ENCODE data around the gene IMMP2L.

IMMP2L gene

GRCh38 chr7:110853263-110853662 is 709.0 kb downstream of the IMMP2L start:
- no peak overlapping the region for H3K4me3 ChIP-seq (ENCODE audit: control insufficient read depth, low read depth, low read length)
- TF ChIP-seq, protein P1, sequence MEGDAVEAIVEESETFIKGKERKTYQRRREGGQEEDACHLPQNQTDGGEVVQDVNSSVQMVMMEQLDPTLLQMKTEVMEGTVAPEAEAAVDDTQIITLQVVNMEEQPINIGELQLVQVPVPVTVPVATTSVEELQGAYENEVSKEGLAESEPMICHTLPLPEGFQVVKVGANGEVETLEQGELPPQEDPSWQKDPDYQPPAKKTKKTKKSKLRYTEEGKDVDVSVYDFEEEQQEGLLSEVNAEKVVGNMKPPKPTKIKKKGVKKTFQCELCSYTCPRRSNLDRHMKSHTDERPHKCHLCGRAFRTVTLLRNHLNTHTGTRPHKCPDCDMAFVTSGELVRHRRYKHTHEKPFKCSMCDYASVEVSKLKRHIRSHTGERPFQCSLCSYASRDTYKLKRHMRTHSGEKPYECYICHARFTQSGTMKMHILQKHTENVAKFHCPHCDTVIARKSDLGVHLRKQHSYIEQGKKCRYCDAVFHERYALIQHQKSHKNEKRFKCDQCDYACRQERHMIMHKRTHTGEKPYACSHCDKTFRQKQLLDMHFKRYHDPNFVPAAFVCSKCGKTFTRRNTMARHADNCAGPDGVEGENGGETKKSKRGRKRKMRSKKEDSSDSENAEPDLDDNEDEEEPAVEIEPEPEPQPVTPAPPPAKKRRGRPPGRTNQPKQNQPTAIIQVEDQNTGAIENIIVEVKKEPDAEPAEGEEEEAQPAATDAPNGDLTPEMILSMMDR (conservative IDR thresholded peaks at IDR 0.05; ENCODE audit: control insufficient read depth, insufficient read depth, low read depth, low read length) = no peak
- no peak for DNase-seq (ENCODE audit: low read depth)

DNA sequence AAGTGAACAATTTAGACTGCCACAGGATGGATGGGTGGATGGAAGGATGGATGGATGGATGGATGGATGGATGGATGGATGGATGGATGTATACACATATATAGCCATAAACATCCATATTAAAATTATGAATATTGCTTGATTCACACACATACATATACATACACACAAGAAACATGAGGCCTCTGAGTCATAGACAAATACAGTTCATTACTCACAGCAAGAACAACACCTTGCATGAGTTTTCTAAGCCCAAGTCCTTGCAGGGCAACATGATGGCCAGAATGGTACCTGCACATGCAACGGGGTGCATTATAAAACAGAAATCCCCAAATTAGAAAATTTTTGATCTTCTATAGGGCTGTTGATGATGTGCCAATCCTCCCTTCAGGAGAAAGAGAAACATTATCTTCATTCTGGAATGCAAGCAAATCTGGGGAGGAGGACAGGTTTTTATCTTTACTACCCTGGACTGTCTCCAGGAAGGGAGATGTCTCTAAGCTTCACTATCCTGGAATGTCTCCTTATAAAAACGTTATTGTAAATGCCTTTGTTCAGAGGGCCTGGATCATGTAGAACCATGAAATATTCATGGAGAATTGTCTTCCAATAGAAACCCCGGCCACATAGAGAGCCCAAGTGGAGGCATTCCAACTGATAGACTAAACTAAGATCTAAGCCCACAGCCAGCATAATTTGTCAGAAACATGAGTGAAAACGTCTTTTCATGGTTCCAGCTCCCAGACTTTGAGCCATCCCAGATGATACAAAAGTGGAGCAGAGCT is 709.9 kb downstream of the IMMP2L start:
- no peak overlapping the region for H3K4me3 ChIP-seq (ENCODE audit: control insufficient read depth, low read depth, low read length)
- DNase-seq (ENCODE audit: low read depth) = no peak
- TF ChIP-seq, protein P1 (conservative IDR thresholded peaks at IDR 0.05; ENCODE audit: control insufficient read depth, insufficient read depth, low read depth, low read length) = no peak

- no peak overlapping the region for H3K4me3 ChIP-seq (ENCODE audit: control insufficient read depth, low read depth, low read length)
- TF ChIP-seq, protein P1 (conservative IDR thresholded peaks at IDR 0.05; ENCODE audit: control insufficient read depth, insufficient read depth, low read depth, low read length) = no peak
- DNase-seq (ENCODE audit: low read depth) = no peak
Observed at GRCh38 chr7:110850224-110850623, 712.1 kb downstream of the IMMP2L start.

- H3K4me3 ChIP-seq (ENCODE audit: control insufficient read depth, low read depth, low read length) = no peak overlapping the region
- no peak for DNase-seq (ENCODE audit: low read depth)
- TF ChIP-seq, protein P1 (conservative IDR thresholded peaks at IDR 0.05; ENCODE audit: control insufficient read depth, insufficient read depth, low read depth, low read length) = no peak
Observed at GRCh38 chr7:110842796-110843195, 719.5 kb downstream of the IMMP2L start.

DNA sequence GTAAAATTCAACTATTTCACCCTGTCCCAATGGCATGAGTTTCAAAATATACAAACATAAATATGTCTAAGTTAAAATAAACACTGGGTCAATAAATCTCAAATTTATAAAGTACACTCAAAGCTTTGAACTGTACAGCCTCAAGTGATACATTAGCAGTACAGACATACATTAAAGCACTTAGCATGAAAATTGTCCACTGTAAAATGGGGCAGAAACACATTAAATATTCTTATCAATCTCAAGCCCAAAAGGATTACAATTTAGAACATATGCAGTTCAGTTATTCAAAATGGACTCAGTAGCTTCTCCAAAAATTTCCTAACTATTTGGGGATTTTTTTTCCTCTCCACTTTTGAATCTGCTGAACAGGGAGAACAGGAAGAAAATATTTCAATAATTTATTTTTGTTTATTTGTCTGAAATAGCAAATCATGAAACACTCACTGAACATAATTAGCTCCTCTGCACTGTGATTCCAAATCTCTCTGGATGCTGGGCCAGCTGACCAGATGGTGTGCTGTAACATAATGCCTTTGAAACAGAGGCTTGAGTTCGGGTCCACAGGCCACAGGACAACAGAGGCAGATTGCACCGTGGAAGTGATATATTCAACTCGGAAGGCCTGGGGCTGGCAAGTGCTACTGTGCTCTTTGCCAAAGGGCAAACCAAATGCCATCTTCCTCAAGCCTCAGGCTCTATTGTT is 720.3 kb downstream of the IMMP2L start:
- no peak overlapping the region for H3K4me3 ChIP-seq (ENCODE audit: control insufficient read depth, low read depth, low read length)
- no peak for DNase-seq (ENCODE audit: low read depth)
- TF ChIP-seq, protein P1 (conservative IDR thresholded peaks at IDR 0.05; ENCODE audit: control insufficient read depth, insufficient read depth, low read depth, low read length) = no peak

DNA sequence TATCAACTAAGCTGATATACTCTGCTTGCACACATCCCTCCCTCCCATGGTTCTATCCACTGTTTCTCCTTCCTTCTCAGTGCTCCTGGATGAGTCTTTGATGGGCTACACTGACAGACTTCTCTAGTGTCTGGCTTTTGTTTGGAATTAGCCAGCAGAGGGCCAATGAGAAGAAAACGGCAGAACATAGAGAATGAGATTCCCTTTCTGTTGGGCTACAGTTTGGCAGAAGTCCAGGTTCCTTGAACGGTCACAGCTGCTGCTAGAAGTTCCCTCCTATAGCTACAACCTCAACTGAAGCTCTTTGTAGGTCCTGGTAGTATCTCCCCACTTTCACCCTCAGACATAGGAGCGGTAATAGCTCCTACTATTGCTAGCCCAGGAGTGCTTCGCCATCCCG is 722.4 kb downstream of the IMMP2L start:
- TF ChIP-seq, protein P1 (conservative IDR thresholded peaks at IDR 0.05; ENCODE audit: control insufficient read depth, insufficient read depth, low read depth, low read length) = no peak
- H3K4me3 ChIP-seq (ENCODE audit: control insufficient read depth, low read depth, low read length) = no peak overlapping the region
- peak; percentile 41 for DNase-seq (ENCODE audit: low read depth)
